Heart left ventricle (tissue), 16 donors: Measurements from ENCODE around the gene TLCD1. TPM values are rescaled to one million over a fixed set of nuclear protein-coding genes. Genes with fewer than 3 reads are reported as not detected.
A peak's percentile ranks its signal among the peaks of the same experiment; 100 is the strongest.

Source experiments
- ATAC-seq, 4 donors: fragments of 200-7000 bp; cut with Tn5 transposase; one replicate each; pipeline ENCODE4 v1.9.1; 2020 to 2022; ENCODE audit warnings: moderate library complexity in 4 of 4, mild to moderate bottlenecking in 3 of 4, moderate number of reproducible peaks in 1 of 4
- DNase-seq, 5 donors: peaks; one replicate each; pipeline ENCODE4 v3.0.0-alpha.2; 2020
- H3K27ac ChIP-seq, 12 donors: fragments of 200-600 bp; sonication (generic) in 4 of 12; one replicate each; pipeline versions ENCODE4 v1.5.0 to v1.8.0; 2016 to 2022; ENCODE audit warnings: mild to moderate bottlenecking in 2 of 12
- H3K27me3 ChIP-seq, 9 donors: fragments of 200-600 bp; sonication (generic) in 2 of 9; one replicate each; pipeline versions ENCODE4 v1.5.1 to v1.8.0; 2016 to 2022; ENCODE audit warnings: mild to moderate bottlenecking in 3 of 9
- H3K36me3 ChIP-seq, 9 donors: fragments of 200-600 bp; sonication (generic) in 2 of 9; one replicate each; pipeline versions ENCODE4 v1.5.0 to v1.8.0; 2018 to 2022; ENCODE audit warnings: mild to moderate bottlenecking in 2 of 9
- H3K4me1 ChIP-seq, 12 donors: fragments of 200-600 bp; sonication (generic) in 4 of 12; one replicate each; pipeline versions ENCODE4 v1.5.0 to v1.8.0; 2016 to 2022; ENCODE audit warnings: mild to moderate bottlenecking in 3 of 12
- H3K4me3 ChIP-seq, 12 donors: fragments of 200-600 bp; sonication (generic) in 4 of 12; one replicate each; pipeline versions ENCODE4 v1.5.0 to v1.8.0; 2017 to 2022; ENCODE audit warnings: mild to moderate bottlenecking in 9 of 12, moderate library complexity in 4 of 12
- H3K9me3 ChIP-seq, 12 donors: fragments of 200-600 bp; sonication (generic) in 4 of 12; one replicate each; pipeline versions ENCODE4 v1.5.0 to v1.8.0; 2016 to 2022; ENCODE audit warnings: mild to moderate bottlenecking in 1 of 12
- POLR2A ChIP-seq, 2 donors: fragments of 450-650 bp; IDR thresholded peaks; one replicate each; pipeline ENCODE4 v1.6.1; 2017; ENCODE audit warnings: antibody characterized with exemption in 2 of 2, mild to moderate bottlenecking in 2 of 2, moderate library complexity in 2 of 2
- WGBS, 4 donors: extraction: QIAGEN DNeasy Blood & Tissue Kit in 2 of 4; methylation state at CpG; one replicate each; pipeline versions ENCODE4 v1.1.5 to v1.1.7; 2013 to 2018; 5-methylcytosine and 5-hydroxymethylcytosine counted together
- intact Hi-C, 10 donors: fragments of 100-400 bp; cut with DNase I; formaldehyde crosslinking; loops; one replicate each; pipeline versions ENCODE4 v1.11.1 to v1.14.2; 2022
- polyA plus RNA-seq, 2 donors: library from polyadenylated mRNA; stranded (reverse); fragments of 200-250 nt; gene quantifications; one replicate each; pipeline ENCODE4 v1.2.3, GENCODE V29; 2013
- total RNA-seq, 9 donors: library from RNA; depleted of rRNA in 2 of 9; stranded (reverse); fragments of >200 nt in 2 of 9; fragmentation: NEBNext Ultra II Directional in 3 of 9; extraction: Animal tissue kit (Norgen Biotek cat#: 25700) in 3 of 9; gene quantifications; one replicate each; pipeline versions ENCODE4 v1.1.0 to v1.2.4, GENCODE V29; 2016 to 2023
- TF ChIP-seq, protein P1 (sequence below), 12 donors: fragments of 200-600 bp; sonication (generic) in 4 of 12; IDR thresholded peaks; one replicate each; pipeline versions ENCODE4 v1.5.0 to v1.8.0; 2018 to 2022; ENCODE audit warnings: antibody characterized with exemption in 12 of 12, mild to moderate bottlenecking in 5 of 12
- donor health status: ischemic (EF 13 %, LVEDD 7.1; RV severe dilation, severe dysfunction).
- donor health status: healthy with polysubstance abuse.
- donor health status: DM: no; HTN: yes; CAD: no.
- donor health status: DM: no; HTN: no; CAD: no.
- donor health status: ischemic (EF 25% LVEDD 6.9; RV normal size, moderate dysfunction).
- donor health status: ischemic (EF 25% LVEDD 5.7; RV mildly dilated, moderate dysfunction).
- donor health status: healthy.
- donor health status: DM: yes; HTN: yes; CAD: no.
- donor health status: ischemic (EF 35%, LVEDD 5.7; RV mildly dilated, moderate dysfunction).
- donor health status: nonischemic (EF 11% LVEDD 7.7; RV severe dilation, severe dysfunction).
- donor health status: DM: yes; HTN: yes; CAD: no.
- donor health status: PGD.
- donor health status: ischemic (EF 29% LVEDD 5.4; RV normal size, mild dysfunction).
- donor health status: nonischemic (EF 23%, LVEDD 6.1; RV moderate dilation, normal function).

Gene TLCD1
- total and polyA plus RNA-seq, 11 donors: 0.52 to 11.7 (median 1.8) TPM

DNA sequence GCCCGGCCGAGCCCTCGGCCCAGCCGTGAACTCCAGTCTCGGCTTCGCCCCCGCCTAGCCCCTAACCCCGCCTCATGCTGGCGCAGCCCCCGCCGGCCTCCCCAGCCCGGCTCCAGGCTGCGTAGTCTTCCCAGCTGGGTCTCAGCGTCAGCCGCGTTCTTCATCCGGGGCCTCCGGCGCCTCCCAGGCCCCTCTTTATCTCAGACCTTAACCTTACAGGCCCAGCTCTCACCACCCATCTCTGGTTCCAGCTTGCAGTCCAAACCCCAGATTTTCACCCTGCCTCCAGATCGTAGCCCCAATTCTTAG, 14.4 kb downstream of the TLCD1 start, which contains the start of gene PROCA1:
Gene PROCA1, minus strand, starts transcription at position 166 of the 309 bp plus-strand sequence. CDS start 228 bp downstream, outside the sequence.
- peak in 2 of 4 donors; percentile 9 to 45 for ATAC-seq
- TF ChIP-seq, protein P1, sequence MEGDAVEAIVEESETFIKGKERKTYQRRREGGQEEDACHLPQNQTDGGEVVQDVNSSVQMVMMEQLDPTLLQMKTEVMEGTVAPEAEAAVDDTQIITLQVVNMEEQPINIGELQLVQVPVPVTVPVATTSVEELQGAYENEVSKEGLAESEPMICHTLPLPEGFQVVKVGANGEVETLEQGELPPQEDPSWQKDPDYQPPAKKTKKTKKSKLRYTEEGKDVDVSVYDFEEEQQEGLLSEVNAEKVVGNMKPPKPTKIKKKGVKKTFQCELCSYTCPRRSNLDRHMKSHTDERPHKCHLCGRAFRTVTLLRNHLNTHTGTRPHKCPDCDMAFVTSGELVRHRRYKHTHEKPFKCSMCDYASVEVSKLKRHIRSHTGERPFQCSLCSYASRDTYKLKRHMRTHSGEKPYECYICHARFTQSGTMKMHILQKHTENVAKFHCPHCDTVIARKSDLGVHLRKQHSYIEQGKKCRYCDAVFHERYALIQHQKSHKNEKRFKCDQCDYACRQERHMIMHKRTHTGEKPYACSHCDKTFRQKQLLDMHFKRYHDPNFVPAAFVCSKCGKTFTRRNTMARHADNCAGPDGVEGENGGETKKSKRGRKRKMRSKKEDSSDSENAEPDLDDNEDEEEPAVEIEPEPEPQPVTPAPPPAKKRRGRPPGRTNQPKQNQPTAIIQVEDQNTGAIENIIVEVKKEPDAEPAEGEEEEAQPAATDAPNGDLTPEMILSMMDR (IDR thresholded peaks at IDR 0.05): no peak
- TF ChIP-seq POLR2A (IDR thresholded peaks at IDR 0.05): no peak
- peak within 1 kb of the TSS; percentile 54 to 97 (median 93) for H3K27ac ChIP-seq
- H3K27me3 ChIP-seq: peaks cover 0 to 3% (median 0%) of the 10 kb centered on the region in 9 donors
- peak within 1 kb of the TSS; percentile 22 to 93 (median 72) for H3K4me3 ChIP-seq
- 3 to 7% (median 3%) methylated on average over 13 to 20 of the region's 20 CpGs for WGBS, 4 donors
- intact Hi-C loops: loop anchor here in 4 of 10 donors (2.0 to 10.0 kb wide), 4 partner anchors 47 to 67 kb away; partner anchors contain the start of genes BLTP2 (in 2 of the 4), SDF2 (in 2 of the 4) and SUPT6H (in 2 of the 4)
- H3K9me3 ChIP-seq: no peaks in the 10 kb centered on the region
- peaks cover 0 to 34% (median 19%) of the 10 kb centered on the region in 12 donors for H3K4me1 ChIP-seq
- DNase-seq: no peak
- peaks cover 0 to 20% (median 11%) of the 10 kb centered on the region in 9 donors for H3K36me3 ChIP-seq

DNA sequence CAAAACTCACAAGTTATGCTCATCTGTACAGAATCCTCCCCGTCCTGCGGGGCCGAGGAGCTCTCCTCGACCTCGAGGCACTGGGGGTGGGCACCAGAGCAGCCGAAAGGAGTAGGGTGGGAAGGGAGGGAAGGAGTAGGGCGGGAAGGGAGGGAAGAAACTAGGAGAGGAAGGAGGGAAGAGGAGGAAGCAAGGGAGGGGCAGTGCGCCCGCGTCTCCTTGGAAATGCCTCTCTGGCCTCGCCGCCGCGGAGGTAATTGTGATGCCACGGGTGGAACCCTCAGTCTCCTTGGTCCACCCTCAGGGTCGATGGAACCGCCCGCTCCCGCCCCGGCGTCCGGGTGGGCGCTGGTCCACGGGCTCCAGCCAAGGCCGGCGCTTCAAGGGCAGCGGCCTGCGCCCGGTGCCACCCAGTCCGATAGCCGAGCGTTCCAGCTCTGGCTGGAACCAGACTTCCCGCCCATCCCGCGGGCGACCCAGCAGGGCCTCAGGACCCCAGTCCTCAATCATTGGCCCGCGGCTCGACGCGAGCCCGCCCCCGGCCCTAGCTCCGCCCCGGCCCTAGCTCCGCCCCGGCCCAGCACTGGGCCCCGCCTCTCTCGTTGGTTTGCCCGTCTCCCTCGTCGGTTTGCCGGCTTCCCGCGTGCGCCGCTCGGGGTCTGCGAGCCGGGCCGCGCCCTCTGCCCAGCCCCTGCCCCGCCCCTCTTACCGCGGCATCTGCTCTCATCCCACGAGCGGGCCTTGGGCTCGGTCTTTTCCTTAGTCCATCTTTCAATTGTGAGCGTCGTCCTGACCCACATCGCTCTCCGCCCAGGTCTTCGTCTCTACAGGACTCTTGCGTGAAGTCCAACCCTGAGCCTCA, 14.9 kb downstream of the TLCD1 start:
- WGBS, 4 donors: 1% methylated on average over 58 to 74 of the region's 74 CpGs
- DNase-seq (peak; percentile 90 to 95 (median 91)), ATAC-seq (peak; percentile 85 to 96 (median 94))
- H3K9me3 ChIP-seq: no peaks in the 10 kb centered on the region
- H3K36me3 ChIP-seq: peaks cover 0 to 20% (median 11%) of the 10 kb centered on the region in 9 donors
- intact Hi-C loops: loop anchor here in 4 of 10 donors (2.0 to 10.0 kb wide), 4 partner anchors 46 to 66 kb away; partner anchors contain the start of genes BLTP2 (in 2 of the 4), SDF2 (in 2 of the 4) and SUPT6H (in 2 of the 4)
- peak overlapping the region; percentile 22 to 93 (median 72) for H3K4me3 ChIP-seq
- H3K27ac ChIP-seq: peak overlapping the region; percentile 54 to 97 (median 93)
- TF ChIP-seq POLR2A (IDR thresholded peaks at IDR 0.05): peak in 1 of 2 donors; percentile 92
- TF ChIP-seq, protein P1 (IDR thresholded peaks at IDR 0.05): no peak
- H3K4me1 ChIP-seq: peaks cover 0 to 29% (median 14%) of the 10 kb centered on the region in 12 donors
- no peaks in the 10 kb centered on the region for H3K27me3 ChIP-seq

DNA sequence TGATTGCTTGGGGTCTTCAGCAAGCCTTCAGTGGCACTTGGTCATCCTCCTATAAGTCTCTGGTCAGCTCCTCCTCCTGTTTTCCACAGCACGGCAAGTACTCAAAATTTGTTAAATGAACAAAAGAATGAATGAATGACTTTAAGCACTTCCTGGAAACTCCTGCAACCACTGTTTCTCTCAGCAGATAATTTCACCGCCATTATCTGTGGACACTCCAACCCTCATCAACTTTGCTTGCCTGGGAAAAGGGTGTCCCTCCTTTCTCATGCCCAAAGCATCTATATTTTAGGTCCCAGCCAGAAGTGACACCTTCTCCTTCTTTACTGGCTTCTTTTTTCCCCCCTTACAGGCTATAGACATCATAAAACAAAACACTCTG, 18.7 kb downstream of the TLCD1 start:
- H3K27me3 ChIP-seq: no peaks in the 10 kb centered on the region

More for the DNA sequence above, 18.7 kb downstream of the TLCD1 start:
- TF ChIP-seq, protein P1 (IDR thresholded peaks at IDR 0.05): no peak
- TF ChIP-seq POLR2A (IDR thresholded peaks at IDR 0.05): no peak
- no peak for ATAC-seq
- Histone ChIP-seq H3K27ac (no peak overlapping the region), H3K4me3 (no peak overlapping the region), H3K36me3 (peaks cover 0 to 26% (median 21%) of the 10 kb centered on the region in 9 donors), H3K4me1 (peaks cover 0 to 23% (median 11%) of the 10 kb centered on the region in 12 donors), H3K9me3 (no peaks in the 10 kb centered on the region)
- DNase-seq: no peak
- WGBS, 4 donors: 76 to 87% (median 81%) methylated on average over 2 of the region's 2 CpGs
- intact Hi-C loops: no loop called here
